ENCODE data around the gene DMWD. TPM values are rescaled to one million over a fixed set of nuclear protein-coding genes. Genes with fewer than 3 reads are reported as not detected.
A peak's percentile ranks its signal among the peaks of the same experiment; 100 is the strongest.

The DMWD gene
- total and polyA plus RNA-seq, 2 of the 13 experiments (the other 11 are each of a cell fraction or from before 2014, with no cell fraction given), result 10.3 to 14.9 TPM

GRCh38 chr19:45780146-45780447, 12.5 kb downstream of the DMWD start:
- Histone ChIP-seq H3K27me3 (ENCODE audit: control insufficient read depth in 1 of 2, insufficient read depth in 2 of 2, low read length in 2 of 2) (no peaks in the 10 kb centered on the region), H4K20me1 (ENCODE audit: insufficient read depth, low read length) (peaks cover 4% of the 10 kb centered on the region; the same call in 1 of the 2 replicates), H3K36me3 (replicated peaks in 1 of 2; ENCODE audit: control insufficient read depth in 1 of 2, insufficient read depth in 2 of 2, low read length in 2 of 2) (peaks cover 3 to 4% of the 10 kb centered on the region in 2 experiments; a peak in 2 of 5 replicates), H3K4me1 (ENCODE audit: insufficient read depth, low read length) (peaks cover 39% of the 10 kb centered on the region), H3K79me2 (ENCODE audit: insufficient read depth, low read length) (no peaks in the 10 kb centered on the region), H3K9ac (ENCODE audit: insufficient read depth, low read depth, low read length) (no peak overlapping the region), H3K4me3 (replicated peaks in 1 of 3; ENCODE audit: insufficient read depth in 1 of 3, low read depth in 2 of 3, low read length in 3 of 3) (peak overlapping the region in 1 of 3 experiments; percentile 42; a peak in 1 of 6 replicates), H3K27ac (ENCODE audit: extremely low read length, insufficient read depth, low read length) (no peak overlapping the region), H3K4me2 (ENCODE audit: low read depth, low read length) (peak overlapping the region; percentile 75), H2AFZ (ENCODE audit: low read length) (no peak overlapping the region), H3K9me3 (ENCODE audit: low read length) (no peaks in the 10 kb centered on the region)
- in situ Hi-C loops (cut with HindIII; ENCODE audit: extremely low pct_ligation_motif_present, low pct_unique_long_range_greater_than_20kb) (no loop called here), intact Hi-C loops (cut with micrococcal nuclease; ENCODE audit: unreplicated experiment) (no loop called here)
- ChIA-PET POLR2A (interaction anchor here (4.7 kb wide), 1 partner anchor 10 kb away, joined by 53 read pairs; the partner anchor contains the start of gene SIX5), CTCF (ENCODE audit: low intra/inter-chr PET ratio, low total read pairs) (no interaction called here)
- no TSS peak for BruUV-seq (replicated peaks)
- no peak for FAIRE-seq
- no peak for ATAC-seq
- TF ChIP-seq MEF2D (CRISPR knock-in tag; IDR thresholded peaks at IDR 0.05), result no peak
- TF ChIP-seq ARID3A (IDR thresholded peaks at IDR 0.05; ENCODE audit: low read depth, low read length), result no peak
- no peak for TF ChIP-seq KDM4B (CRISPR knock-in tag; IDR thresholded peaks at IDR 0.05)
- no peak for TF ChIP-seq ATF4 (CRISPR knock-in tag; IDR thresholded peaks at IDR 0.05)
- TF ChIP-seq TP53 (CRISPR knock-in tag; conservative IDR thresholded peaks at IDR 0.05), result no peak
- TF ChIP-seq HMGA1 (CRISPR knock-in tag; conservative IDR thresholded peaks at IDR 0.05), result no peak
- no peak for TF ChIP-seq TGIF2 (CRISPR knock-in tag; IDR thresholded peaks at IDR 0.05)
- TF ChIP-seq ZNF331 (CRISPR knock-in tag; IDR thresholded peaks at IDR 0.05), result no peak
- no peak for TF ChIP-seq ZNF326 (CRISPR knock-in tag; IDR thresholded peaks at IDR 0.05; ENCODE audit: borderline replicate concordance)
- TF ChIP-seq ZNF839 (CRISPR knock-in tag; IDR thresholded peaks at IDR 0.05; ENCODE audit: borderline replicate concordance), result no peak
- no peak for TF ChIP-seq ZSCAN5A (CRISPR knock-in tag; IDR thresholded peaks at IDR 0.05; ENCODE audit: borderline replicate concordance)
- no peak for TF ChIP-seq ZNF18 (CRISPR knock-in tag; IDR thresholded peaks at IDR 0.05; ENCODE audit: insufficient replicate concordance)
- TF ChIP-seq JUNB (CRISPR knock-in tag; IDR thresholded peaks at IDR 0.05; ENCODE audit: borderline replicate concordance), result no peak
- no peak for TF ChIP-seq BORCS8-MEF2B (CRISPR knock-in tag; IDR thresholded peaks at IDR 0.05)
- no peak for TF ChIP-seq ZNF713 (CRISPR knock-in tag; IDR thresholded peaks at IDR 0.05)
- no peak for TF ChIP-seq RFX3 (CRISPR knock-in tag; IDR thresholded peaks at IDR 0.05)
- TF ChIP-seq SRSF9 (IDR thresholded peaks at IDR 0.05; ENCODE audit: borderline replicate concordance, insufficient read depth, low read depth, low read length, poor library complexity, severe bottlenecking), result no peak
- TF ChIP-seq ZNF225 (CRISPR knock-in tag; IDR thresholded peaks at IDR 0.05), result no peak
- TF ChIP-seq ONECUT2 (CRISPR knock-in tag; IDR thresholded peaks at IDR 0.05), result no peak
- 20% methylated on average over 2 of the region's 4 CpGs for WGBS (ENCODE audit: low lambda C conversion rate)
- no peak for DNase-seq (ENCODE audit: low spot score)
